HepG2 (cell line): ENCODE results near the gene UBE2E1. TPM values are rescaled to one million over a fixed set of nuclear protein-coding genes. Genes with fewer than 3 reads are reported as not detected.

Source experiments
- CENPX ChIP-seq: sonication (generic); formaldehyde crosslinking; IDR thresholded peaks from 2 replicates; pipeline ENCODE4 v1.9.0; 2021; ENCODE audit warnings: mild to moderate bottlenecking, missing genetic modification reagents, moderate library complexity
- ELF4 ChIP-seq: sonication (generic); formaldehyde crosslinking; IDR thresholded peaks from 2 replicates; pipeline ENCODE4 v1.5.0; 2020; ENCODE audit warnings: missing genetic modification reagents, mild to moderate bottlenecking, moderate library complexity, borderline replicate concordance
- PBX3 ChIP-seq: sonication (generic); formaldehyde crosslinking; IDR thresholded peaks from 2 replicates; pipeline ENCODE4 v1.8.1; 2023; ENCODE audit warnings: missing genetic modification reagents, inconsistent platforms, borderline replicate concordance
- RAD21 ChIP-seq: fragments of 450-650 bp; formaldehyde crosslinking; IDR thresholded peaks from 2 replicates; pipeline ENCODE4 v1.5.0; 2020; ENCODE audit warnings: mild to moderate bottlenecking
- TRIM22 ChIP-seq: fragments of 450-650 bp; IDR thresholded peaks from 2 replicates; pipeline ENCODE4 v1.6.1; 2017
- ZNF326 ChIP-seq: sonication (generic); formaldehyde crosslinking; IDR thresholded peaks from 2 replicates; pipeline ENCODE4 v1.4.0; 2020; ENCODE audit warnings: missing genetic modification reagents, borderline replicate concordance
- ZNF350 ChIP-seq: sonication (generic); formaldehyde crosslinking; IDR thresholded peaks from 2 replicates; pipeline ENCODE4 v1.4.0; 2020; ENCODE audit warnings: mild to moderate bottlenecking, low read depth, missing genetic modification reagents, borderline replicate concordance
- ZNF503 ChIP-seq: sonication (generic); formaldehyde crosslinking; IDR thresholded peaks from 2 replicates; pipeline ENCODE4 v1.4.0; 2020; ENCODE audit warnings: missing genetic modification reagents
- ZNF569 ChIP-seq: sonication (generic); formaldehyde crosslinking; IDR thresholded peaks from 2 replicates; pipeline ENCODE4 v1.5.0; 2020; ENCODE audit warnings: mild to moderate bottlenecking, missing genetic modification reagents, moderate library complexity, borderline replicate concordance
- ZNF710 ChIP-seq: sonication (generic); formaldehyde crosslinking; IDR thresholded peaks from 2 replicates; pipeline ENCODE4 v1.5.0; 2020; ENCODE audit warnings: mild to moderate bottlenecking, missing genetic modification reagents, borderline replicate concordance
- ZNF713 ChIP-seq: sonication (generic); formaldehyde crosslinking; IDR thresholded peaks from 2 replicates; pipeline ENCODE4 v1.4.0; 2020; ENCODE audit warnings: mild to moderate bottlenecking, missing genetic modification reagents
- ZNF883 ChIP-seq: sonication (generic); formaldehyde crosslinking; IDR thresholded peaks from 2 replicates; pipeline ENCODE4 v1.5.1; 2020; ENCODE audit warnings: mild to moderate bottlenecking, missing genetic modification reagents; ENCODE audit errors: not compliant biosample characterization
- polyA plus RNA-seq, 8 experiments: library from polyadenylated mRNA; depleted of rRNA in 3 of 8; stranded (reverse) in 7 of 8; unstranded in 1 of 8; fragments of >200 nt; fragmentation: Illumina TruSeq in 4 of 8; extraction: Trizol in 4 of 8; gene quantifications; 2 replicates each; pipeline versions ENCODE4 v1.2.1 to v1.2.3, GENCODE V29; 2011 to 2016; ENCODE audit warnings: low read depth in 4 of 8, missing spikeins in 1 of 8, mixed read lengths in 1 of 8; ENCODE audit not compliant: insufficient read depth in 1 of 8
- total RNA-seq, 5 experiments: library from RNA; depleted of rRNA; stranded (reverse); fragments of >200 nt; fragmentation: Illumina TruSeq; extraction: Trizol; gene quantifications; 2 replicates each; pipeline ENCODE4 v1.2.3, GENCODE V29; 2016; ENCODE audit warnings: low read depth in 1 of 5

UBE2E1 gene
- total and polyA plus RNA-seq, 2 of the 13 experiments (the other 11 are each of a cell fraction or from before 2014, with no cell fraction given) = 55.4 to 61.8 TPM

GRCh38 chr3:23916886-23917678 lies 111.3 kb downstream of the UBE2E1 start, which contains the start of the genes NKIRAS1 and RPL15 (continued):
- peak; percentile 87; the same call in 1 of the 2 replicates for TF ChIP-seq ZNF350 (CRISPR knock-in tag)
- TF ChIP-seq PBX3 (CRISPR knock-in tag) = no peak; the same call in 1 of the 2 replicates
- no peak for TF ChIP-seq ZNF569 (CRISPR knock-in tag)
- TF ChIP-seq ZNF326 (CRISPR knock-in tag) = no peak
- TF ChIP-seq ELF4 (CRISPR knock-in tag) = peak; percentile 80
- no peak; the same call in 1 of the 2 replicates for TF ChIP-seq RAD21 (CRISPR knock-in tag)
- 0 out of 2 replicates have a peak, but pooled peaks have one; percentile 76 for TF ChIP-seq ZNF713 (CRISPR knock-in tag)
- TF ChIP-seq ZNF710 (CRISPR knock-in tag) = peak; percentile 62
- TF ChIP-seq TRIM22 = no peak
- TF ChIP-seq ZNF503 = no peak; the same call in 1 of the 2 replicates
- no peak for TF ChIP-seq CENPX (CRISPR knock-in tag)
- TF ChIP-seq ZNF883 (CRISPR knock-in tag) = peak; percentile 65
